HG03060 (cell line): ENCODE data around the gene AKAP1.

ENCODE experiments used
- ATAC-seq: cut with Tn5 transposase; IDR thresholded peaks from one replicate; pipeline ENCODE4 v1.9.1; 2021; ENCODE audit warnings: low read depth, moderate number of reproducible peaks; ENCODE audit not compliant: unreplicated experiment

AKAP1 gene

GRCh38 chr17:57154921-57155320, 69.9 kb downstream of the AKAP1 start:
- ATAC-seq = no peak

- no peak for ATAC-seq
These were observed 73.3 kb downstream of the AKAP1 start for GRCh38 chr17:57158325-57158724.

GRCh38 chr17:57158795-57159194, 73.7 kb downstream of the AKAP1 start:
- no peak for ATAC-seq

GRCh38 chr17:57160624-57161023, 75.6 kb downstream of the AKAP1 start:
- no peak for ATAC-seq

GRCh38 chr17:57164814-57165213, 79.8 kb downstream of the AKAP1 start:
- no peak for ATAC-seq

- ATAC-seq = no peak
These were observed 80.7 kb downstream of the AKAP1 start for GRCh38 chr17:57165754-57166153.

- no peak for ATAC-seq
These were observed 81.8 kb downstream of the AKAP1 start for GRCh38 chr17:57166803-57167202.

GRCh38 chr17:57168695-57169094, 83.6 kb downstream of the AKAP1 start:
- ATAC-seq = no peak

- no peak for ATAC-seq
These were observed 85.8 kb downstream of the AKAP1 start for GRCh38 chr17:57170866-57171265.
